Inflammatory macrophage (primary cell): ENCODE data around the gene SNRPD1.
"Not testable (repeated sequence)": the region's sequence is repeated elsewhere in the genome, so short reads cannot be mapped to it uniquely, and the experiment has no call there.

ENCODE experiments used
- DNase-seq, 2 donors: peaks; one replicate each; pipeline ENCODE4 v3.0.0-alpha.2; 2020 to 2022

Gene SNRPD1

DNA sequence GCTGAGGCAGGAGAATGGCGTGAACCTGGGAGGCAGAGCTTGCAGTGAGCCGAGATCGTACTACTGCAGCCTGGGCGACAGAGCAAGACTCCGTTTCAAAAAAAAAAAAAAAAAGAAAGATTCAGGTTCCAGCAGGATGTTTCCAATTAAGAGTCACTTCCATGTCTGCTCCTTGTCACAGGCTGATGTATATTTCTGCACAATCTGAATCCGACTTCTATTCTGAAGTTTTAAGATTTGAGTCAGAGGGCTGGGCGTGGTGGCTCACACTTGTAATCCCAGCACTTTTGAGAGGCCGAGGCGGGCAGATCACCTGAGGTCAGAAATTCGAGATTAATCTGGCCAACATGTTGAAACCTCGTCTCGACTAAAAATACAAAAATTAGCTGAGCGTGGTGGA, 24.7 kb downstream of the SNRPD1 start:
- no peak for DNase-seq

- DNase-seq = no peak
These were observed 26.7 kb downstream of the SNRPD1 start for GRCh38 chr18:21638822-21639221.

GRCh38 chr18:21640375-21640774, 28.3 kb downstream of the SNRPD1 start:
- not testable (repeated sequence) for DNase-seq

DNA sequence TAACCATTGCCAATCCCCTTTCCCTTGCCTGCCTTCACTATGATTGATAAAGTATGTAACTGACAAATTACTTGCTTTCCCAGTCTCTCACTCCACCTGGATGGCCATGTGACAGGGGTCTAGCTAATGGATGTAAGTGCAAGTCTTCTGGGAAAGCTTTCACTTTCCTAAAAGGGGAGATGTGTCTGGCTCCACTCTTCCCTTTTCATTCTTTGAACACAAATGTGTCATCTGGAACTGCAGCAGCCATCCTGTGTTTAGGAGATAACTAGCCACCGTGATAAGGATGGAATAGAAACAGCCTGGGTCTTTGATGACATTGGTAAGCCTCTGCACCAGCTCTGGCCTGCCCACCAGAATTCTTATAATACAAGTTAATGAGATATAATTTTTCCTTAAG, 38.2 kb downstream of the SNRPD1 start:
- no peak for DNase-seq

DNA sequence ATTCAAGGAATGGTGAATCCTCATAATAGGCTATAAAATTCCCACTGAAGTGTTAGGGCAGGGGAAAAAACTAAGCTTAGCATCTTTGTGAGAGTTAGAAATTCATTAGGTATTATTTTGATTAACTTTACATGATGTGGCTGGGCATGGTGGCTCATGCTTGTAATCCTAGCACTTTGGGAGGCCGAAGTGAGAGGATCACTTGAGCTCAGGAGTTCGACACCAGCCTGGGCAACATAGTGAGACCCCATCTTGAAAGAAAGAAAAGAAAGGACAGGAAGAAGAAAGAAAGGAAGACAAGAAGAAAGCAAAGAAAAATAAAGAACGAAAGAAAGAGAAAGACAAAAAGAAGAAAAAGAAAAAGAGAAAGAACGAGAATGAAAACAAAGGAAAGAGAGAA, 40.0 kb downstream of the SNRPD1 start:
- no peak for DNase-seq

DNA sequence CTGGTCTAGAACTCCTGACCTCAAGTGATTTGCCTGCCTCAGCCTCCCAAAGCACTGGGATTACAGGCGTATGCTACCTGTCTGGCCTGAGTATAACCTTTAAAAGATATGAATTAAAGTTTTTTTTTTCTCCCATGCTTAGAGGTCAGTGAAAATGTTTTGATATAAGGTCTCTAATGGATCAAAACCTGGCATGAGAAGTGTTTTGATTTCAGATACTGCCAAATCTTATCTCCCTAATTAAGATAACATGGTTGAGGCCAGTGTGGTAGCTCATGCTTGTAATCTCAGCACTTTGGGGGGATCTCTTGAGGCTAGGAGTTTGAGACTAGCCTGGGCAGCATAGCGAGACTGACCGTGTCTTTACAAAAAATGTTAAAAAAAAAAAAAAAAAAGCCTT, 41.2 kb downstream of the SNRPD1 start:
- DNase-seq = no peak

- no peak for DNase-seq
These were observed 44.3 kb downstream of the SNRPD1 start for GRCh38 chr18:21656402-21656801.

DNA sequence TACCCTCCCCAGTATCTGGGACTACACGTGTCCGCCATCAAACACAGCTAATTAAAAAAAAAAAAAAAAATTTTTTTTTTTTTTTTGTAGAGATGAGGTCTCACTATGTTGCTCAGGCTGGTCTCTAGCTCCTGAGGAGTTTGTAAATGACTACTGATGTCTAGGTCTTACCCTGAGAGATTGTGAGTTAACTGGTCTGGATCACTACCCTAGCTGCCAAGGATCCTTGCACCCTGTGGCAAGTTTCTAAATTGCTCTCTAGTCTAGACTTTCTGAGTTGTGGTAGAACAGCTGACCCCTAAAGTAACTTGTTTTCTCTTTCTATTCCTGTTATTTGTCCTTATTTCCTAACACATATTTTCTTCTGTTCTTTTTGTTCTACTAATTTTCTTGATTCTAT, 48.0 kb downstream of the SNRPD1 start:
- no peak for DNase-seq

GRCh38 chr18:21662581-21662980, 50.5 kb downstream of the SNRPD1 start:
- DNase-seq = no peak

DNA sequence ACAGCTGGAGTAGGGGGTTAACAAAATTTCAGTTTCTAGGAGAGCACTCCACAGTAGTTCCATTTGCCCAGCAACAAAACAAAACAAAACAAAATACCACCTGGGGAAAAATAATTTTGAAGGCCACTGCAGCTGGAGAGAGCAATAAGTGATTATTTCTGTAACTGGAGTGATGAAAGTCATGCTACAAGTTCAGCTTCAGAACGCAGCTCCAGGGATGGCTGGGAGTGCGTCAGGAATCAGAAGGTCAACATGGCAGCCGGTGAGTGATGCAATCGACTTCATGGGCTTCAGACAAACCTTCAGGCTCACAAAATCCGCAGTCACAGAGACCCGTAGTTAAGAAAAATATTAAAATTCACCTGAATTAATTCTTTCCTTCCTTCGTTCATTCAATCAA, 51.5 kb downstream of the SNRPD1 start:
- no peak for DNase-seq

DNA sequence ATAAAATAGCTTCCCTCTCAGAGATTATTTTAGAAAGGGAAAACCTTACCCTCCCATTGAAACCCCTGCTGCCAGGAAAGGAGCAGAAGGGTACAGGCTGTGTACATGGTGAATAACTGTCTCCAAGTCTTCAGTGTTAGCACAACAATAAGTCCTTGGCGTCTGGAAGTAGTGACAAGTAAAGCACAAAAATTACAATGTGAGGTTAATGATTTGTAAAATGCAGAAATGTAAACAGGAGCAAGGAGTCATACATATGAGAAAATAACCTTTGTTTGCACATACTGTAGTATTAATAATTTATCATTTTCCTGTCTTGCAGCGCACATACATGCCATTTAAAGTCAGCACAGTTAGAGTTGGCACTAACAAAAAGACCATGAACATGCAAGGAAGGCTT, 52.0 kb downstream of the SNRPD1 start:
- DNase-seq = no peak

- no peak for DNase-seq
These were observed 57.7 kb downstream of the SNRPD1 start for GRCh38 chr18:21669736-21670285.

DNA sequence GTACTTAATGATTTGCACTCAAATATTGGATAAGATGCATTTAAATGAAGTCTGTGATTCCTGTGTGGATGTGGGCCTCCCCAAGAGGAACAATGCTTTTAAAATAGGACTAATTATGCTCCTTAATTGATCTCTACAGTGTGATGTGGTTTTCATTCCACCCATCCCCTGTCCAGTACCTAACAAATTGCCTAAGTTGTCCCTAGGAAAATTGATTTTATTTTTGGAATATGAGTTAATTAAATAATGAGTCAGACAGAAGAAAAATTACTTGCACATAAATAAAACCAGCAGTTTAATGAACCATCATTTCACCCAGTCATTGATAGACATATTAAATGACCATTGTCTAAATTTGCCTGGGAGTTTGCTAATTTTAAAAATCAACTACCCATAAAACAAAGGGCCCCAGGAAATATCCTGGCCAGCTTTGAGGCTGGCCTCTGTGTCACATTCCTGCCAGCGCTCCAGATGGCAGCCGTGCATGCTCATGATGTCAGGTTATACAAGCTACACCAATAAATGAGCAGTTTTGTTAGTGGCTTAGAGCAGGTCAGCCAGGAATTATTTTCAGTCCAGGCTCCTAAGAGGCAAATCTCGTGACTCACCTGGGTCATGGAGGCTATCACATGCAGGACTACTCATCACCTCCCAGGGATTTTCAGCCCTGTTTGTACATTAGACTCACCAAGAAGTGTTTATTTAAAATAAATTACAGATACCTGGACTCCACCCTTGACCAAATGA, 60.6 kb downstream of the SNRPD1 start:
- DNase-seq = no peak

- DNase-seq = not testable (repeated sequence)
These were observed 63.2 kb downstream of the SNRPD1 start for GRCh38 chr18:21675354-21675753.

DNA sequence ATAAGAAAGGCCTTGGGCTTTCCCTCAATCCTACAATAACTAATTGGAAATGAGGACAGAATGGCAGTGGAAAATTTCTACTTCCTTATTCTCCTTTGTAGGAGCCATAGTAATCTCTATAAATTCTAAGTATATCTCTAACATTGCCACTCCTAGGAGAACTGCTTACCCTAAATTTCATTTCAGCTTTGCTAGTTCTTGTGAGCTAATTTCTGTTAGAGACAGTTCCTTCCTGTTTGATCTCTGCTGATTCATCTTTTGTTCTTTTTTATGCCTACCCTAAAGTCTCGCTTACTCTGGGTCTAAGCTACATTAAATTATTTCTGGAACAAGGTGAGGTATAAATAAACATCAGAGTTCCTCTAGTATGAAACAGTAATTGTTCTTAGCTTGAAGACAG, 66.7 kb downstream of the SNRPD1 start:
- DNase-seq = peak in 1 of 2 donors; percentile 36

DNA sequence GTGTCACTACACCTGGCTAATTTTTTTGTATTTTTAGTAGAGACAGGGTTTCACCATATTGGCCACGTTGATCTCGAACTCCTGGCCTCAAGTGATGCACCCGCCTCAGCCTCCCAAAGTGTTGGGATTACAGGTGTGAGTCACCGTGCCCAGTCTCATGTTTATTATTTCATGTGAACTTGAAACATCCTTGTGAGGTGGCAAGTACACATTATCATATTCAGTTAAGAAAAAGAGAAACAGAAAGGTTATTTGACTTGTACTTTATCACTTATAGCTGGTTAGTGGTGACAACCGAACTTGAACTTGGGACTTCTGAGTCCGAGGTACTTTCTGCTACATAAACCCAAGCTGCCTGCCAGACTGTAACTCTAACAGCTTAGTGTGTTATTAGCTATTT, 68.0 kb downstream of the SNRPD1 start:
- no peak for DNase-seq

DNA sequence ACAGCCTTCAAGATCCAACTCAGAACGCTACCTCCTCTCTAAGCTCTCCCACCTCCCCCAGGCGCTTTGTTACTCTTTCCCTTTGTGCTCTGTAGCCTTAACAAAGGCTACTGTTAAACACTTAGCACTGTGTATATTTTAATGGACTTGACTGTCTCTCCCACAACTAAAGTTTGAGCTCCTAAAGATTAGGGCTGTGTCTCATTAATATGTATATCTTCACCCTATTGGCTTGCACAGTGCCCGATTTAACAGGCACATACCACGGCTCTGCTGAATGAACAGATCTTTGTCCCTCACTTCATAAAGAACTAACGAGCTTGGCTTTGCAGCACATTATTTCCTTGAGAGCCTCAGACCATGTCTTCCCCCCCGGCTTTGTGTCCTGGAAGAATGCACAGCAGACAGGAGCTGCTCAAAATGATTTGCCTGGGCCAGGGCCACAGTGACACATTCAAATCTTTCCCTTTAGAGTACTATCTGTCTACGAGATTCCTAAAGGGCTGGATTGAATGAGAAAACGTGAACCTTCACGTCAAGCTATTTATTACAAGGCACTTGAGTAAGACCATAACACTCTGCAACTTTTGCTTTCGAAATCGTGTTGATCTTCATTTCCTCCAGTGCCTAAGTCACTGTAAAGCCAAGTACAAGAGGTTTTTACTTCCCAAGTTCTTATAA, 70.4 kb downstream of the SNRPD1 start:
- DNase-seq = peak; percentile 82 to 86
